H1 (cell line): ENCODE data around the gene ITGB1BP1. TPM values are rescaled to one million over a fixed set of nuclear protein-coding genes. Genes with fewer than 3 reads are reported as not detected.

ENCODE experiments used
- CTCF ChIA-PET: fragments of 300-600 bp; sonication (Branson Sonifier 250); formaldehyde crosslinking; loops from one replicate; lab custom pipeline; 2021; ENCODE audit not compliant: partially characterized antibody; lab: Charles Lee
- POLR2A ChIA-PET: fragments of 300-600 bp; sonication (Branson Sonifier 250); formaldehyde crosslinking; loops from one replicate; lab custom pipeline; 2021; ENCODE audit warnings: inconsistent platforms; ENCODE audit not compliant: partially characterized antibody; lab: Charles Lee
- DNase-seq, 2 experiments: peaks; one replicate each; pipeline versions ENCODE4 v3.0.0 to v3.0.0-alpha.2; 2010 to 2022; ENCODE audit warnings: low spot score in 2 of 2, low read depth in 1 of 2, mixed read lengths in 1 of 2
- FAIRE-seq: peaks from 2 replicates; lab custom pipeline; 2011; peaks lifted over from hg19 to GRCh38; lab: Jason Lieb, UNC
- H2AFZ ChIP-seq: 2 replicates; pipeline ENCODE4 v1.8.1; 2012; ENCODE audit warnings: low read length, inconsistent platforms
- H2AK5ac ChIP-seq: 2 replicates; pipeline ENCODE4 v1.6.1; 2013; ENCODE audit warnings: low read depth, low read length
- H2BK120ac ChIP-seq: replicated peaks from 2 replicates; pipeline ENCODE3; 2013; ENCODE audit warnings: low read depth, low read length, inconsistent platforms
- H2BK12ac ChIP-seq: 2 replicates; pipeline ENCODE4 v1.6.1; 2013; ENCODE audit warnings: low read depth, low read length
- H2BK15ac ChIP-seq: 2 replicates; pipeline ENCODE4 v1.6.1; 2013; ENCODE audit warnings: low read length
- H2BK20ac ChIP-seq: 2 replicates; pipeline ENCODE4 v1.6.1; 2013; ENCODE audit warnings: low read length
- H2BK5ac ChIP-seq: 2 replicates; pipeline ENCODE4 v1.6.1; 2013; ENCODE audit warnings: low read depth, low read length
- H3K14ac ChIP-seq: 2 replicates; pipeline ENCODE4 v1.6.1; 2013; ENCODE audit warnings: inconsistent platforms; ENCODE audit not compliant: insufficient read length
- H3K18ac ChIP-seq: 2 replicates; pipeline ENCODE4 v1.6.1; 2013; ENCODE audit warnings: low read length; ENCODE audit errors: extremely low read depth
- H3K23ac ChIP-seq: 2 replicates; pipeline ENCODE4 v1.6.1; 2013; ENCODE audit warnings: inconsistent platforms; ENCODE audit not compliant: insufficient read length
- H3K23me2 ChIP-seq: 2 replicates; pipeline ENCODE4 v1.6.1; 2013; ENCODE audit warnings: low read depth, low read length
- H3K27ac ChIP-seq: 2 replicates; pipeline ENCODE4 v1.6.1; 2011; ENCODE audit warnings: low read depth, low read length, inconsistent platforms
- H3K27me3 ChIP-seq, 4 experiments: replicated peaks in 1 of 4; 1 replicate in 1 of 4; 2 replicates in 3 of 4; pipeline versions ENCODE4 v1.6.1 to v1.8.1; 2011 to 2013; ENCODE audit warnings: low read length in 3 of 4, mild to moderate bottlenecking in 3 of 4, inconsistent platforms in 2 of 4, mixed read lengths in 2 of 4, moderate library complexity in 1 of 4; ENCODE audit not compliant: control insufficient read depth in 3 of 4, insufficient read depth in 3 of 4; ENCODE audit errors: extremely low read depth in 1 of 4
- H3K36me3 ChIP-seq, 4 experiments: 2 replicates each; pipeline versions ENCODE4 v1.6.1 to v1.8.1; 2011 to 2013; ENCODE audit warnings: mild to moderate bottlenecking in 4 of 4, low read length in 3 of 4, moderate library complexity in 2 of 4, control low read depth in 1 of 4, inconsistent platforms in 1 of 4; ENCODE audit not compliant: insufficient read depth in 4 of 4, control insufficient read depth in 2 of 4
- H3K4ac ChIP-seq: replicated peaks from 2 replicates; pipeline ENCODE3; 2013; ENCODE audit warnings: low read length, low read depth, mixed read lengths, inconsistent platforms; ENCODE audit not compliant: insufficient read length
- H3K4me1 ChIP-seq, 4 experiments: replicated peaks in 1 of 4; 1 replicate in 1 of 4; 2 replicates in 3 of 4; pipeline versions ENCODE4 v1.6.1 to v1.8.1; 2011 to 2013; ENCODE audit warnings: low read length in 3 of 4, inconsistent platforms in 2 of 4, mixed read lengths in 1 of 4; ENCODE audit not compliant: insufficient read depth in 4 of 4, control insufficient read depth in 3 of 4
- H3K4me2 ChIP-seq, 2 experiments: 2 replicates each; pipeline versions ENCODE4 v1.6.1 to v1.8.1; 2011 to 2013; ENCODE audit warnings: low read depth in 2 of 2, low read length in 2 of 2, control low read depth in 1 of 2, inconsistent platforms in 1 of 2, mild to moderate bottlenecking in 1 of 2; ENCODE audit not compliant: insufficient read depth in 1 of 2
- H3K4me3 ChIP-seq, 4 experiments: fragments of 200-600, 300-600 bp in 1 of 4; sonication (generic), shearing (Covaris generic), sonication (Bioruptor Twin) in 1 of 4; 2 replicates each; pipeline versions ENCODE4 v1.5.1 to v1.8.1; 2011 to 2016; ENCODE audit warnings: low read length in 4 of 4, low read depth in 3 of 4, control low read depth in 2 of 4, inconsistent platforms in 2 of 4, mild to moderate bottlenecking in 2 of 4, mixed read lengths in 1 of 4, moderate library complexity in 1 of 4; ENCODE audit not compliant: insufficient read depth in 2 of 4; ENCODE audit errors: extremely low read depth in 1 of 4
- H3K56ac ChIP-seq: replicated peaks from 2 replicates; pipeline ENCODE3; 2013; ENCODE audit warnings: low read depth, mild to moderate bottlenecking, mixed read lengths, low read length, inconsistent platforms; ENCODE audit not compliant: insufficient read length
- H3K79me1 ChIP-seq: 2 replicates; pipeline ENCODE4 v1.6.1; 2013; ENCODE audit warnings: low read depth, low read length, control low read depth
- H3K79me2 ChIP-seq, 2 experiments: 2 replicates each; pipeline versions ENCODE4 v1.6.1 to v1.8.1; 2012 to 2013; ENCODE audit warnings: low read length in 2 of 2, mild to moderate bottlenecking in 2 of 2, inconsistent platforms in 1 of 2; ENCODE audit not compliant: insufficient read depth in 2 of 2, control insufficient read depth in 1 of 2
- H3K9ac ChIP-seq, 4 experiments: replicated peaks in 1 of 4; 1 replicate in 1 of 4; 2 replicates in 3 of 4; pipeline versions ENCODE4 v1.6.1 to v1.8.1; 2011 to 2013; ENCODE audit warnings: low read depth in 3 of 4, low read length in 3 of 4, control low read depth in 2 of 4, mild to moderate bottlenecking in 2 of 4, moderate library complexity in 2 of 4, inconsistent platforms in 1 of 4; ENCODE audit errors: extremely low read depth in 1 of 4
- H3K9me3 ChIP-seq, 2 experiments: 2 replicates each; pipeline versions ENCODE4 v1.6.1 to v1.8.1; 2012 to 2013; ENCODE audit warnings: mild to moderate bottlenecking in 2 of 2, moderate library complexity in 2 of 2, control low read depth in 1 of 2, inconsistent platforms in 1 of 2, low read depth in 1 of 2, low read length in 1 of 2, mixed read lengths in 1 of 2; ENCODE audit not compliant: insufficient read depth in 2 of 2
- H4K20me1 ChIP-seq, 2 experiments: replicated peaks in 1 of 2; 2 replicates each; pipeline versions ENCODE3 to v1.8.1; 2011 to 2013; ENCODE audit warnings: inconsistent platforms in 2 of 2, low read length in 2 of 2, mild to moderate bottlenecking in 1 of 2; ENCODE audit not compliant: insufficient read depth in 2 of 2, control insufficient read depth in 1 of 2
- H4K5ac ChIP-seq: 2 replicates; pipeline ENCODE4 v1.6.1; 2013; ENCODE audit warnings: low read length, low read depth, mixed read lengths, inconsistent platforms; ENCODE audit not compliant: insufficient read length
- H4K8ac ChIP-seq: 2 replicates; pipeline ENCODE4 v1.8.0; 2013; ENCODE audit warnings: mild to moderate bottlenecking, moderate library complexity, low read length, inconsistent platforms; ENCODE audit not compliant: insufficient read depth; ENCODE audit errors: extremely low read depth
- H4K91ac ChIP-seq: replicated peaks from 2 replicates; pipeline ENCODE3; 2013; ENCODE audit warnings: low read length, mixed read lengths, inconsistent platforms; ENCODE audit not compliant: insufficient read length
- CBX5 ChIP-seq: fragments of 300-800, 300-1000 bp; sonication (generic); IDR thresholded peaks from 2 replicates; pipeline ENCODE4 v1.7.1; 2016; ENCODE audit warnings: antibody characterized with exemption, low read length, low read depth
- EZH2 ChIP-seq: fragments of 200-600 bp; sonication (generic); IDR thresholded peaks from 2 replicates; pipeline ENCODE4 v1.7.1; 2012; ENCODE audit warnings: low read depth, mild to moderate bottlenecking, moderate library complexity, low read length, inconsistent platforms; ENCODE audit not compliant: severe bottlenecking
- GABPA ChIP-seq: IDR thresholded peaks from 2 replicates; pipeline ENCODE4 v1.6.1; 2011; ENCODE audit warnings: mild to moderate bottlenecking, low read length, moderate library complexity, borderline replicate concordance; ENCODE audit not compliant: insufficient read depth
- GTF2F1 ChIP-seq: IDR thresholded peaks from 2 replicates; pipeline ENCODE4 v1.6.1; 2012; ENCODE audit warnings: low read depth, low read length, improper control_type of control experiment, borderline replicate concordance
- SIX5 ChIP-seq: IDR thresholded peaks from 2 replicates; pipeline ENCODE4 v1.6.1; 2011; ENCODE audit warnings: mild to moderate bottlenecking, low read depth, low read length
- TAF1 ChIP-seq: IDR thresholded peaks from 2 replicates; pipeline ENCODE4 v1.6.1; 2011; ENCODE audit warnings: mild to moderate bottlenecking, low read depth, low read length
- YY1 ChIP-seq: IDR thresholded peaks from 2 replicates; pipeline ENCODE4 v1.6.1; 2011; ENCODE audit warnings: low read depth, mild to moderate bottlenecking, low read length
- WGBS, 2 experiments: shearing (Covaris generic) in 1 of 2; methylation state at CpG; one replicate each; pipeline versions ENCODE4 v1.1.6 to v1.1.7; 2013 to 2015; ENCODE audit warnings: low lambda C conversion rate in 2 of 2, mixed read lengths in 2 of 2, inconsistent platforms in 1 of 2, low coverage in 1 of 2, missing lambda C conversion rate in 1 of 2; ENCODE audit not compliant: insufficient replicate concordance in 2 of 2, insufficient coverage in 1 of 2, insufficient read length in 1 of 2; ENCODE audit errors: extremely low coverage in 1 of 2, missing lambda C conversion rate in 1 of 2; 5-methylcytosine and 5-hydroxymethylcytosine counted together
- polyA plus RNA-seq, 7 experiments: library from polyadenylated mRNA; depleted of rRNA in 3 of 7; stranded (reverse) in 5 of 7; unstranded in 2 of 7; fragments of >200 nt in 5 of 7; fragments of 200-250 nt in 2 of 7; gene quantifications; 1 replicate in 5 of 7; 2 replicates in 1 of 7; 4 replicates in 1 of 7; pipeline versions ENCODE4 v1.2.1 to v1.2.3, GENCODE V29; 2011 to 2013; ENCODE audit warnings: missing spikeins in 2 of 7, mixed read lengths in 2 of 7
- total RNA-seq: library from RNA; stranded (reverse); fragmentation: NEBNext Ultra II Directional; extraction: Animal tissue kit (Norgen Biotek cat#: 25700); gene quantifications from 2 replicates; pipeline ENCODE4 v1.2.1, GENCODE V29; 2021
- TF ChIP-seq, protein P1 (sequence below): IDR thresholded peaks from 2 replicates; pipeline ENCODE4 v1.6.1; 2012; ENCODE audit warnings: inconsistent platforms
- TF ChIP-seq, protein P2 (sequence below): IDR thresholded peaks from 2 replicates; pipeline ENCODE4 v1.6.1; 2012; ENCODE audit warnings: low read length, inconsistent platforms

ITGB1BP1 gene
- total and polyA plus RNA-seq, 2 of the 8 experiments (the other 6 are each of a cell fraction or from before 2014, with no cell fraction given), result 16.1 to 45.4 TPM

DNA sequence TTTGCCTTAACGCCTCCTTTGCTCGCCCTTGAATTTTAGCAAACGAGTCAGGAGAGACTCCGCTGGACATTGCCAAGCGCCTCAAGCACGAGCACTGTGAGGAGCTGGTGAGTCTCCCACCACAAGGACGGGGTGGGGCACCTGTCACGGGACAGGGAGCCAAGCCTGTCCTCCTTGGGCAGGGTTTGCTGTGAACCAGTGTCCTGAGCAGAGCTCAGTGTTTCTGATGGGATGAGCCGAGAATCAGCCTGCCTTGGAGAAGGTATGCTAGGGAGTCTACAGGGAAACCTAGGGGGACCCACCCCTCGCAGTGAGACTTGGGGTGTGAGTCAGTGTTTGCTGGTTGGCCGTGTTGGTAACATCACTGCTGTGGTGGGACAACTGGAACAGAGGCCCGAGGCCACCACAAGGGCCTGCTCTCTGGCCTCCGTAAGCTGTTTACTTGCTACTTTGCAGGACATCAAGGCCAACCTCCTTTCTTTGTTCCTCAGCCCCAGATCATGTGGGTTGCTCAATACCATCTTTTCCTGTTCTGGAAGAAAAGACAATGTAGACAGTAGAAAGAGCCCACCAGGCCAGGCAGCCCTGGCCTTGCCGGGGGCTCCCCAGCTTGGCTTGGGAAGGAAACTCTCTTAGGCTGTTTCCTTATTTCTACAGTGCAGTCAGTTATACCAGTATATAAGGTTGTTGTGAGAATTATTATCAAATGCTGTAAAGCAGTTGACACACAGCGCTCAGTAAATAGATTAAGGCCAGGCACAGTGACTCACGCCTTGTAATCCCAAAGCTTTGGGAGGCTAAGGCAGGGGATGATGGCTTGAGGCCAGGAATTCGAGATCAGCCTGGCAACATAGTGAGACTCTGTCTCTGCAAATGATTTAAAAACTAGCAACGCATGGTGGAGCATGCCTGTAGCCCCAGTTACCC is 42.4 kb downstream of the ITGB1BP1 start:
- DNase-seq, result no peak
- Histone ChIP-seq H3K9ac (no peak overlapping the region), H3K4me1 (peaks cover 0 to 9% (median 4%) of the 10 kb centered on the region in 4 experiments; a peak in 4 of 7 replicates), H3K23me2 (no peaks in the 10 kb centered on the region), H3K9me3 (no peaks in the 10 kb centered on the region)
- TF ChIP-seq, protein P1, sequence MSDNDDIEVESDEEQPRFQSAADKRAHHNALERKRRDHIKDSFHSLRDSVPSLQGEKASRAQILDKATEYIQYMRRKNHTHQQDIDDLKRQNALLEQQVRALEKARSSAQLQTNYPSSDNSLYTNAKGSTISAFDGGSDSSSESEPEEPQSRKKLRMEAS, result no peak
- TF ChIP-seq GABPA (no peak), TAF1 (no peak), YY1 (no peak), EZH2 (no peak), SIX5 (no peak), CBX5 (no peak), GTF2F1 (no peak)
- TF ChIP-seq, protein P2, sequence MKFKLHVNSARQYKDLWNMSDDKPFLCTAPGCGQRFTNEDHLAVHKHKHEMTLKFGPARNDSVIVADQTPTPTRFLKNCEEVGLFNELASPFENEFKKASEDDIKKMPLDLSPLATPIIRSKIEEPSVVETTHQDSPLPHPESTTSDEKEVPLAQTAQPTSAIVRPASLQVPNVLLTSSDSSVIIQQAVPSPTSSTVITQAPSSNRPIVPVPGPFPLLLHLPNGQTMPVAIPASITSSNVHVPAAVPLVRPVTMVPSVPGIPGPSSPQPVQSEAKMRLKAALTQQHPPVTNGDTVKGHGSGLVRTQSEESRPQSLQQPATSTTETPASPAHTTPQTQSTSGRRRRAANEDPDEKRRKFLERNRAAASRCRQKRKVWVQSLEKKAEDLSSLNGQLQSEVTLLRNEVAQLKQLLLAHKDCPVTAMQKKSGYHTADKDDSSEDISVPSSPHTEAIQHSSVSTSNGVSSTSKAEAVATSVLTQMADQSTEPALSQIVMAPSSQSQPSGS, result no peak
- TF ChIP-seq, all 59 proteins: peak for 0
- H2BK20ac ChIP-seq, result no peak overlapping the region
- H3K79me1 ChIP-seq, result no peaks in the 10 kb centered on the region
- H3K27me3 ChIP-seq, result no peaks in the 10 kb centered on the region
- 0 out of 2 replicates have a peak overlapping the region, but pooled peaks have one; percentile 15 for H4K8ac ChIP-seq
- no peak overlapping the region for H3K14ac ChIP-seq
- no peak overlapping the region for H2BK12ac ChIP-seq
- no peaks in the 10 kb centered on the region for H4K20me1 ChIP-seq
- H3K79me2 ChIP-seq, result no peaks in the 10 kb centered on the region
- POLR2A ChIA-PET, result interaction anchor here (1.7 kb wide), 1 partner anchor 42 kb away, joined by 4 read pairs; the partner anchor contains the start of gene ITGB1BP1
- no peak overlapping the region for H3K27ac ChIP-seq
- H2AK5ac ChIP-seq, result no peak overlapping the region
- H2AFZ ChIP-seq, result no peak overlapping the region
- no peak overlapping the region for H2BK15ac ChIP-seq
- no peak overlapping the region for H3K4me2 ChIP-seq
- peaks cover 0 to 6% (median 2%) of the 10 kb centered on the region in 4 experiments; a peak in 2 of 8 replicates for H3K36me3 ChIP-seq
- H2BK120ac ChIP-seq, result no peak overlapping the region
- no peak for FAIRE-seq
- no peak overlapping the region for H4K91ac ChIP-seq
- H3K23ac ChIP-seq, result no peak overlapping the region
- 91% methylated on average over 18 of the region's 18 CpGs; no CpG with 5 or more reads in 1 of the 2 experiments for WGBS, 2 experiments
- CTCF ChIA-PET, result interaction anchor here (0.6 to 2.1 kb wide), 4 partner anchors 10 to 478 kb away, joined by 3 to 8 read pairs (median 5); no protein-coding TSS in a partner anchor
- H3K18ac ChIP-seq, result no peak overlapping the region
- no peak overlapping the region for H3K56ac ChIP-seq
- no peak overlapping the region for H3K4ac ChIP-seq
- no peak overlapping the region for H3K4me3 ChIP-seq
- no peak overlapping the region for H4K5ac ChIP-seq
- no peak overlapping the region; the same call in 1 of the 2 replicates for H2BK5ac ChIP-seq
